Activated T-cell treated with anti-CD3 and anti-CD28 coated beads for 1 hour (primary cell): ENCODE results near the gene YLPM1.
A peak's percentile ranks its signal among the peaks of the same experiment; 100 is the strongest.

Experiments
- DNase-seq: peaks from one replicate; pipeline ENCODE4 v3.0.0-alpha.2; 2020; ENCODE audit warnings: low read depth

The YLPM1 gene

GRCh38 chr14:74840603-74841030 is 77.5 kb downstream of the YLPM1 start:
- DNase-seq = no peak

- DNase-seq = no peak
Observed at GRCh38 chr14:74841230-74842207, 78.4 kb downstream of the YLPM1 start.

- no peak for DNase-seq
Observed at GRCh38 chr14:74843653-74844052, 80.5 kb downstream of the YLPM1 start.

GRCh38 chr14:74846168-74846567 is 83.1 kb downstream of the YLPM1 start:
- DNase-seq = no peak

GRCh38 chr14:74846968-74847665 is 84.0 kb downstream of the YLPM1 start:
- no peak for DNase-seq

- DNase-seq = no peak
Observed at GRCh38 chr14:74848768-74849167, 85.7 kb downstream of the YLPM1 start.

- no peak for DNase-seq
Observed at GRCh38 chr14:74852922-74853530, 89.9 kb downstream of the YLPM1 start.

GRCh38 chr14:74853581-74853980 is 90.5 kb downstream of the YLPM1 start:
- DNase-seq = no peak

- no peak for DNase-seq
Observed at GRCh38 chr14:74855021-74855420, 91.9 kb downstream of the YLPM1 start.

GRCh38 chr14:74855945-74856344 is 92.8 kb downstream of the YLPM1 start:
- no peak for DNase-seq

GRCh38 chr14:74856366-74856765 is 93.2 kb downstream of the YLPM1 start:
- DNase-seq = no peak

- no peak for DNase-seq
Observed at GRCh38 chr14:74858022-74858421, 94.9 kb downstream of the YLPM1 start.

GRCh38 chr14:74859757-74860552 is 96.8 kb downstream of the YLPM1 start:
- DNase-seq = no peak

- DNase-seq = peak; percentile 99
Observed at GRCh38 chr14:74860899-74861733, 98.0 kb downstream of the YLPM1 start.

- DNase-seq = no peak
Observed at GRCh38 chr14:74861734-74862090, 98.6 kb downstream of the YLPM1 start.

- DNase-seq = no peak
Observed at GRCh38 chr14:74863274-74863673, 100.2 kb downstream of the YLPM1 start.

- no peak for DNase-seq
Observed at GRCh38 chr14:74864198-74864597, 101.1 kb downstream of the YLPM1 start.

- no peak for DNase-seq
Observed at GRCh38 chr14:74865156-74865555, 102.0 kb downstream of the YLPM1 start.

- DNase-seq = no peak
Observed at GRCh38 chr14:74866708-74867389, 103.7 kb downstream of the YLPM1 start.

- peak; percentile 34 for DNase-seq
Observed at GRCh38 chr14:74867673-74868072, 104.6 kb downstream of the YLPM1 start.
